Kidney epithelial cell (primary cell): ENCODE data around the gene KRABD2.

Experiments used
- DNase-seq: peaks from one replicate; pipeline ENCODE4 v3.0.0-alpha.2; 2010; ENCODE audit warnings: low read depth
- H3K27me3 ChIP-seq: 2 replicates; pipeline ENCODE4 v1.6.0; 2011; ENCODE audit warnings: low read length; ENCODE audit not compliant: control insufficient read depth, insufficient read depth
- H3K36me3 ChIP-seq: 2 replicates; pipeline ENCODE4 v1.5.1; 2011; ENCODE audit warnings: low read length; ENCODE audit not compliant: control insufficient read depth, insufficient read depth
- H3K4me3 ChIP-seq: 2 replicates; pipeline ENCODE4 v1.5.1; 2011; ENCODE audit warnings: low read depth, mild to moderate bottlenecking, control low read depth, low read length
- CTCF ChIP-seq: IDR thresholded peaks from 2 replicates; pipeline ENCODE4 v1.5.1; 2011; ENCODE audit warnings: mild to moderate bottlenecking, moderate library complexity, low read length, control low read depth, inconsistent platforms; ENCODE audit not compliant: insufficient read depth, poor library complexity, severe bottlenecking

Gene KRABD2

GRCh38 chr17:8408371-8408770, 31.9 kb upstream of the KRABD2 start:
- H3K4me3 ChIP-seq, result no peak overlapping the region
- no peak for DNase-seq
- H3K36me3 ChIP-seq, result no peaks in the 10 kb centered on the region
- no peak for TF ChIP-seq CTCF
- peaks cover 2% of the 10 kb centered on the region for H3K27me3 ChIP-seq

GRCh38 chr17:8406174-8406573, 29.7 kb upstream of the KRABD2 start:
- no peak for TF ChIP-seq CTCF

GRCh38 chr17:8405499-8406016, 29.1 kb upstream of the KRABD2 start:
- TF ChIP-seq CTCF, result no peak
- Histone ChIP-seq H3K36me3 (no peaks in the 10 kb centered on the region), H3K27me3 (no peaks in the 10 kb centered on the region), H3K4me3 (no peak overlapping the region)
- no peak for DNase-seq

More at GRCh38 chr17:8406174-8406573, 29.7 kb upstream of the KRABD2 start:
- no peak for DNase-seq
- no peaks in the 10 kb centered on the region for H3K27me3 ChIP-seq
- H3K36me3 ChIP-seq, result no peaks in the 10 kb centered on the region
- no peak overlapping the region for H3K4me3 ChIP-seq

GRCh38 chr17:8402921-8403536, 26.5 kb upstream of the KRABD2 start:
- TF ChIP-seq CTCF, result no peak
- Histone ChIP-seq H3K36me3 (no peaks in the 10 kb centered on the region), H3K4me3 (no peak overlapping the region), H3K27me3 (peaks cover under 1% of the 10 kb centered on the region)
- DNase-seq, result no peak

- Histone ChIP-seq H3K27me3 (peaks cover 6% of the 10 kb centered on the region), H3K4me3 (no peak overlapping the region), H3K36me3 (no peaks in the 10 kb centered on the region)
- no peak for DNase-seq
- TF ChIP-seq CTCF, result no peak
Observed at GRCh38 chr17:8401107-8401506, 24.6 kb upstream of the KRABD2 start.

- no peaks in the 10 kb centered on the region for H3K36me3 ChIP-seq
- TF ChIP-seq CTCF, result no peak
- no peak overlapping the region for H3K4me3 ChIP-seq
- peaks cover 6% of the 10 kb centered on the region for H3K27me3 ChIP-seq
- no peak for DNase-seq
Observed at GRCh38 chr17:8398980-8399379, 22.5 kb upstream of the KRABD2 start.
